ENCODE measurements around the gene LSAMP.

GRCh38 chr3:116179091-116179490 lies 266.2 kb downstream of the LSAMP start:
- TF ChIP-seq CTCF (IDR thresholded peaks at IDR 0.05; ENCODE audit: control extremely low read depth in 1 of 3, insufficient read depth in 1 of 3, low read depth in 1 of 3, low read length in 3 of 3): no peak
- TF ChIP-seq JUND (IDR thresholded peaks at IDR 0.05; ENCODE audit: low read length): no peak
- TF ChIP-seq ZNF274 (IDR thresholded peaks at IDR 0.05; ENCODE audit: borderline replicate concordance, extremely low read depth, low read length): no peak
- no peak for TF ChIP-seq EP300 (IDR thresholded peaks at IDR 0.05; ENCODE audit: borderline replicate concordance in 1 of 2, low read depth in 2 of 2, low read length in 2 of 2)
- no peak for TF ChIP-seq POLR2A (IDR thresholded peaks at IDR 0.05; ENCODE audit: control extremely low read depth in 1 of 2, low read depth in 2 of 2, low read length in 2 of 2)

Measured in H1 (cell line).